ENCODE results near the gene MRPL43.

GRCh38 chr10:100943508-100943907, 43.8 kb downstream of the MRPL43 start:
- TF ChIP-seq CTCF (IDR thresholded peaks at IDR 0.05) (no peak), POLR2A (IDR thresholded peaks at IDR 0.05) (no peak)

All from right lobe of liver (tissue), 4 donors.